Panc1 (cell line): ENCODE data around the gene UBE2O. TPM values are rescaled to one million over a fixed set of nuclear protein-coding genes. Genes with fewer than 3 reads are reported as not detected.

ENCODE experiments used
- ATAC-seq: fragments of 200-7000 bp; cut with Tn5 transposase; 2 replicates; pipeline ENCODE4 v1.9.1; 2020; ENCODE audit warnings: mild to moderate bottlenecking, moderate library complexity
- BruUV-seq: library from RNA; stranded (reverse); fragments of 400-500 nt; replicated peaks from 2 replicates; lab custom pipeline; 2021; lab: Mats Ljungman, UMichigan
- CTCF ChIA-PET: fragments of 300-600 bp; sonication (Branson Sonifier 250); formaldehyde crosslinking; loops from one replicate; lab custom pipeline; 2022; ENCODE audit warnings: antibody characterized with exemption; lab: Charles Lee
- POLR2A ChIA-PET: fragments of 300-600 bp; sonication (Branson Sonifier 250); formaldehyde crosslinking; loops from one replicate; lab custom pipeline; 2022; ENCODE audit warnings: antibody characterized with exemption; lab: Charles Lee
- DNase-seq: peaks from one replicate; pipeline ENCODE4 v3.0.0-alpha.2; 2010; ENCODE audit warnings: low read depth, low spot score
- H3K27ac ChIP-seq: 2 replicates; pipeline ENCODE4 v1.5.1; 2011; ENCODE audit warnings: mild to moderate bottlenecking, low read length, inconsistent platforms
- H3K27me3 ChIP-seq: fragments of 200-500 bp; sonication (Bioruptor generic); 2 replicates; pipeline ENCODE4 v1.6.0; 2014; ENCODE audit warnings: low read length, inconsistent platforms; ENCODE audit not compliant: control insufficient read depth, insufficient read depth
- H3K36me3 ChIP-seq: fragments of 200-500 bp; sonication (Bioruptor generic); 2 replicates; pipeline ENCODE4 v1.5.1; 2014; ENCODE audit warnings: inconsistent platforms, mild to moderate bottlenecking, low read length, moderate library complexity; ENCODE audit not compliant: control insufficient read depth, insufficient read depth
- H3K4me1 ChIP-seq: 2 replicates; pipeline ENCODE4 v1.5.1; 2011; ENCODE audit warnings: inconsistent platforms, mild to moderate bottlenecking, low read length, moderate library complexity; ENCODE audit not compliant: control insufficient read depth, insufficient read depth
- H3K4me3 ChIP-seq, 2 experiments: 2 replicates each; pipeline ENCODE4 v1.5.1; 2011 to 2012; ENCODE audit warnings: low read depth in 2 of 2, low read length in 2 of 2, mild to moderate bottlenecking in 2 of 2, inconsistent platforms in 1 of 2, moderate library complexity in 1 of 2
- H3K9me3 ChIP-seq: fragments of 200-500 bp; sonication (Bioruptor generic); 2 replicates; pipeline ENCODE4 v1.5.1; 2014; ENCODE audit warnings: low read depth, mild to moderate bottlenecking, inconsistent platforms, low read length, moderate library complexity; ENCODE audit not compliant: control insufficient read depth, insufficient read depth
- POLR2AphosphoS5 ChIP-seq: IDR thresholded peaks from 2 replicates; pipeline ENCODE4 v1.6.1; 2012; ENCODE audit warnings: mild to moderate bottlenecking, low read depth, low read length, moderate library complexity
- SIN3A ChIP-seq: IDR thresholded peaks from 2 replicates; pipeline ENCODE4 v1.6.1; 2012; ENCODE audit warnings: low read depth, mild to moderate bottlenecking, low read length, moderate library complexity, borderline replicate concordance; ENCODE audit not compliant: insufficient read depth
- TCF7L2 ChIP-seq: IDR thresholded peaks from 2 replicates; pipeline ENCODE4 v1.6.1; 2011; ENCODE audit warnings: mild to moderate bottlenecking, low read depth, low read length, inconsistent platforms
- in situ Hi-C: cut with HindIII; loops from 2 replicates; pipeline ENCODE4 v1.10.0; 2016; ENCODE audit warnings: low sequenced_read_pairs, low pct_unique_long_range_greater_than_20kb
- intact Hi-C: fragments of 100-400 bp; cut with micrococcal nuclease; formaldehyde crosslinking; loops from one replicate; pipeline ENCODE4 v1.10.0; 2022; ENCODE audit not compliant: unreplicated experiment
- total RNA-seq: library from RNA; stranded (reverse); gene quantifications from one replicate; pipeline ENCODE4 v1.2.1, GENCODE V29; 2021; ENCODE audit not compliant: unreplicated experiment
- TF ChIP-seq, protein P1 (sequence below): fragments of 450-650 bp; IDR thresholded peaks from 2 replicates; pipeline ENCODE4 v1.5.1; 2017; ENCODE audit warnings: mild to moderate bottlenecking
- TF ChIP-seq, protein P2 (sequence below), 2 experiments: IDR thresholded peaks; 2 replicates each; pipeline ENCODE4 v1.6.1; 2011 to 2012; ENCODE audit warnings: low read depth in 2 of 2, control low read depth in 1 of 2, low read length in 1 of 2, mild to moderate bottlenecking in 1 of 2, moderate library complexity in 1 of 2; ENCODE audit not compliant: insufficient read depth in 1 of 2

UBE2O gene
- total RNA-seq, 1 experiment from 2014 or later = 47.5 TPM

DNA sequence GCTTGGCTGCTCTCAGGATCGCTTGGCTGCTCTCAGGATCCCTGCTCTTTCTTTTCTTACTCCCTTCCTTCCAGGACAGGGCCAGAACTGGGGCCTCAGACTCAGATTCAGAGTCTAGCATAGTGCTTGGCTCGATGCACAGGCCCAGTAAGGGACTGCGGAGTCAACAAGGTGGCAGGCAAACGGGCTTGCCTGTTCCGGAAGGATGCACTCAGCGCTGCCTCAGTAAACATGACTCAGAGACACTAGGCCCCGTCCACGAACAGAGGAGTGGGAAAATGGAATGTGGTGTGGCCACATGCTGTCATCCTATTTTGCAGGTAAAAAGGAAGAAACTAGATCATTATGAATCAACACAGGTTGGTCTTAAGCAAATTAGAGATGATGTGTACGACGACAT lies 58.8 kb downstream of the UBE2O start:
- no peak for DNase-seq
- BruUV-seq = no TSS peak
- ChIA-PET CTCF (no interaction called here), POLR2A (no interaction called here)
- ATAC-seq = no peak
- Histone ChIP-seq H3K27ac (no peak overlapping the region), H3K4me1 (no peaks in the 10 kb centered on the region), H3K27me3 (no peaks in the 10 kb centered on the region), H3K4me3 (no peak overlapping the region), H3K36me3 (peaks cover 9% of the 10 kb centered on the region; the same call in 1 of the 2 replicates), H3K9me3 (no peaks in the 10 kb centered on the region)
- intact Hi-C loops (no loop called here), in situ Hi-C loops (no loop called here)
- no peak for TF ChIP-seq TCF7L2
- TF ChIP-seq SIN3A = no peak
- TF ChIP-seq POLR2AphosphoS5 = no peak
- TF ChIP-seq, protein P1, sequence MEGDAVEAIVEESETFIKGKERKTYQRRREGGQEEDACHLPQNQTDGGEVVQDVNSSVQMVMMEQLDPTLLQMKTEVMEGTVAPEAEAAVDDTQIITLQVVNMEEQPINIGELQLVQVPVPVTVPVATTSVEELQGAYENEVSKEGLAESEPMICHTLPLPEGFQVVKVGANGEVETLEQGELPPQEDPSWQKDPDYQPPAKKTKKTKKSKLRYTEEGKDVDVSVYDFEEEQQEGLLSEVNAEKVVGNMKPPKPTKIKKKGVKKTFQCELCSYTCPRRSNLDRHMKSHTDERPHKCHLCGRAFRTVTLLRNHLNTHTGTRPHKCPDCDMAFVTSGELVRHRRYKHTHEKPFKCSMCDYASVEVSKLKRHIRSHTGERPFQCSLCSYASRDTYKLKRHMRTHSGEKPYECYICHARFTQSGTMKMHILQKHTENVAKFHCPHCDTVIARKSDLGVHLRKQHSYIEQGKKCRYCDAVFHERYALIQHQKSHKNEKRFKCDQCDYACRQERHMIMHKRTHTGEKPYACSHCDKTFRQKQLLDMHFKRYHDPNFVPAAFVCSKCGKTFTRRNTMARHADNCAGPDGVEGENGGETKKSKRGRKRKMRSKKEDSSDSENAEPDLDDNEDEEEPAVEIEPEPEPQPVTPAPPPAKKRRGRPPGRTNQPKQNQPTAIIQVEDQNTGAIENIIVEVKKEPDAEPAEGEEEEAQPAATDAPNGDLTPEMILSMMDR = no peak
- TF ChIP-seq, protein P2, sequence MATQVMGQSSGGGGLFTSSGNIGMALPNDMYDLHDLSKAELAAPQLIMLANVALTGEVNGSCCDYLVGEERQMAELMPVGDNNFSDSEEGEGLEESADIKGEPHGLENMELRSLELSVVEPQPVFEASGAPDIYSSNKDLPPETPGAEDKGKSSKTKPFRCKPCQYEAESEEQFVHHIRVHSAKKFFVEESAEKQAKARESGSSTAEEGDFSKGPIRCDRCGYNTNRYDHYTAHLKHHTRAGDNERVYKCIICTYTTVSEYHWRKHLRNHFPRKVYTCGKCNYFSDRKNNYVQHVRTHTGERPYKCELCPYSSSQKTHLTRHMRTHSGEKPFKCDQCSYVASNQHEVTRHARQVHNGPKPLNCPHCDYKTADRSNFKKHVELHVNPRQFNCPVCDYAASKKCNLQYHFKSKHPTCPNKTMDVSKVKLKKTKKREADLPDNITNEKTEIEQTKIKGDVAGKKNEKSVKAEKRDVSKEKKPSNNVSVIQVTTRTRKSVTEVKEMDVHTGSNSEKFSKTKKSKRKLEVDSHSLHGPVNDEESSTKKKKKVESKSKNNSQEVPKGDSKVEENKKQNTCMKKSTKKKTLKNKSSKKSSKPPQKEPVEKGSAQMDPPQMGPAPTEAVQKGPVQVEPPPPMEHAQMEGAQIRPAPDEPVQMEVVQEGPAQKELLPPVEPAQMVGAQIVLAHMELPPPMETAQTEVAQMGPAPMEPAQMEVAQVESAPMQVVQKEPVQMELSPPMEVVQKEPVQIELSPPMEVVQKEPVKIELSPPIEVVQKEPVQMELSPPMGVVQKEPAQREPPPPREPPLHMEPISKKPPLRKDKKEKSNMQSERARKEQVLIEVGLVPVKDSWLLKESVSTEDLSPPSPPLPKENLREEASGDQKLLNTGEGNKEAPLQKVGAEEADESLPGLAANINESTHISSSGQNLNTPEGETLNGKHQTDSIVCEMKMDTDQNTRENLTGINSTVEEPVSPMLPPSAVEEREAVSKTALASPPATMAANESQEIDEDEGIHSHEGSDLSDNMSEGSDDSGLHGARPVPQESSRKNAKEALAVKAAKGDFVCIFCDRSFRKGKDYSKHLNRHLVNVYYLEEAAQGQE (IDR thresholded peaks at IDR 0.05; ENCODE audit: insufficient read depth in 1 of 2, low read depth in 2 of 2, low read length in 1 of 2) = no peak

DNA sequence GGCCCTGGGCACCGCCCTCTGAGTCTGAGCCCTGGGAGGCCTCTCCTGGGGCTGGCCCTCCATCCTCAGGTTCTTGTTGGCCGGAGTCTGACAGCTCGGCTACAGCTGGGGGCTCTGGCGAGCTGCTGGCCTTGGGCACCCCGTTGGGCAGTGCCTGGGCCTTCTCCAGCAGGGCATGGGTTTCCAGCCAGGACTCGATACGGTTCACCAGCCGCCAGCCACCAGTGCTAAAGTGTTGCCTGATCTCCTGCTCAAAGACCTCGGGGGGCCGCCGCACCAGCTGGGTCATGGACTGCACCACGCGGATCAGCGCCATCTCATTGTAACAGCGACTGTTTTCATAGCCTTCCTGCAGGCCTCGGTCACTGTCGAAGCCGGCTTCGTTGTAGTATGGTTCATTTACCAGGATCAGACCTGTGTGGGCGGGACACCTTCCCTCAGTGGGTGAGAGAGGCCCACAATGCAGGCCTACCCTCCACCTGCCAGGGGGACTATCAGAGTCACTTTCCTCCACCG lies 61.7 kb downstream of the UBE2O start:
- intact Hi-C loops (no loop called here), in situ Hi-C loops (no loop called here)
- Histone ChIP-seq H3K4me1 (no peaks in the 10 kb centered on the region), H3K27ac (no peak overlapping the region), H3K36me3 (peaks cover 5% of the 10 kb centered on the region; the same call in 1 of the 2 replicates), H3K27me3 (no peaks in the 10 kb centered on the region), H3K4me3 (no peak overlapping the region), H3K9me3 (no peaks in the 10 kb centered on the region)
- DNase-seq (no peak), ATAC-seq (no peak)
- POLR2A ChIA-PET = no interaction called here
- TF ChIP-seq SIN3A (no peak), POLR2AphosphoS5 (no peak), TCF7L2 (no peak)
- TF ChIP-seq, protein P2 (IDR thresholded peaks at IDR 0.05; ENCODE audit: insufficient read depth in 1 of 2, low read depth in 2 of 2, low read length in 1 of 2) = no peak
- TF ChIP-seq, protein P1 = no peak
- CTCF ChIA-PET = no interaction called here
- BruUV-seq = no TSS peak
